Lower leg skin (tissue), 3 donors: ENCODE measurements around the gene STXBP5L.

Experiments used
- CTCF ChIP-seq, 3 donors: fragments of 450-650 bp; IDR thresholded peaks; one replicate each; pipeline ENCODE4 v1.5.1; 2016; ENCODE audit warnings: antibody characterized with exemption in 3 of 3, mild to moderate bottlenecking in 3 of 3, moderate library complexity in 2 of 3
- POLR2A ChIP-seq, 2 donors: fragments of 450-650 bp; IDR thresholded peaks; one replicate each; pipeline ENCODE4 v1.6.1; 2016 to 2017; ENCODE audit warnings: antibody characterized with exemption in 2 of 2, mild to moderate bottlenecking in 1 of 2, moderate library complexity in 1 of 2

GRCh38 chr3:120908795-120909601 lies 993 bp downstream of the STXBP5L start:
- no peak for TF ChIP-seq POLR2A (IDR thresholded peaks at IDR 0.05)
- no peak for TF ChIP-seq CTCF (IDR thresholded peaks at IDR 0.05)
